HG03457 (cell line): ENCODE measurements around the gene THRA.

Experiments
- ATAC-seq: cut with Tn5 transposase; IDR thresholded peaks from one replicate; pipeline ENCODE4 v1.9.1; 2021; ENCODE audit warnings: moderate number of reproducible peaks; ENCODE audit not compliant: unreplicated experiment

THRA gene, protein sequence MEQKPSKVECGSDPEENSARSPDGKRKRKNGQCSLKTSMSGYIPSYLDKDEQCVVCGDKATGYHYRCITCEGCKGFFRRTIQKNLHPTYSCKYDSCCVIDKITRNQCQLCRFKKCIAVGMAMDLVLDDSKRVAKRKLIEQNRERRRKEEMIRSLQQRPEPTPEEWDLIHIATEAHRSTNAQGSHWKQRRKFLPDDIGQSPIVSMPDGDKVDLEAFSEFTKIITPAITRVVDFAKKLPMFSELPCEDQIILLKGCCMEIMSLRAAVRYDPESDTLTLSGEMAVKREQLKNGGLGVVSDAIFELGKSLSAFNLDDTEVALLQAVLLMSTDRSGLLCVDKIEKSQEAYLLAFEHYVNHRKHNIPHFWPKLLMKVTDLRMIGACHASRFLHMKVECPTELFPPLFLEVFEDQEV

DNA sequence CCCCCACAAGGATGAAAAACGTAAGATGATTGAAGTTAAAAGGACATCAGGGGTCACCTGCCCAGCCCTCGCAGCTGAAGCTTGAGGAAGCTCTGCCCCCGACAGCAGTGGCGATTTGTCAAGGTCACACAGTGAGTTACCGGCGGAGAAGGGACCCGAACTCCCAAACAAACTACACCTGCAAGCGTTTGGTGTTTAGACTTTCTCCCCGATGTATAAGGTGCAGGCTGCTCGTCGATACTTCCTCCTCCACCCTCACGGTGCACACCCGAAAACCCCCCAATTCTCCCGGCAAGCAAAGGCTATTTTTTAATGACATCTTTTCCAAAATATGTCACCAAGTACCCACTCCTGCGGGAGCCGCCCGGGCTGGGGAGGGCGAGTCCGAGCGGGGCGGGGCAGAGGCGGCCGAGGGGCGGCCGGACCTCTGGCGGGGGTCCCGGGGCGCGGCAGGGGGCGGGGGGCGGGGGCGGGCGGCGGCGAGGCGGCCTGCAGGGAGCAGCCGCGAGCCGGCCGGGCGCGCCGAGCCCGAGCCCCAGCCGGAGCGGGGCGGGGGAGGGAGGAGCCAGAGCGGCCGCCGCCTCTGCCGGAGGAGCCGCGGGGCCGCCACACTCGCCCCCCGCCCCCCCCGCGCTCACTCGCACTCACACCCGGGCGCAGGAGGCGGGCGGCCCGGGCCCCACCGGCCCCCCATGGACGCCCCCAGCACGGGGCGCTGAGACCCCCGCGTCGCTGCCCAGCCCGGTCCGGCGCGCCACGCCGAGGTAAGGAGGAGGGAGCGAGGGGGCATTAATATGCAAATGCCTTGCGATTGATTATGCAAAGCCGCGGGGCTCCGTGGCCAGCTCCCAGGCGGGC lies at the start of gene THRA:
Gene THRA, plus strand, starts transcription at position 637 of the 858 bp plus-strand sequence. CDS start 11,524 bp downstream, outside the sequence.
- ATAC-seq, result no peak

DNA sequence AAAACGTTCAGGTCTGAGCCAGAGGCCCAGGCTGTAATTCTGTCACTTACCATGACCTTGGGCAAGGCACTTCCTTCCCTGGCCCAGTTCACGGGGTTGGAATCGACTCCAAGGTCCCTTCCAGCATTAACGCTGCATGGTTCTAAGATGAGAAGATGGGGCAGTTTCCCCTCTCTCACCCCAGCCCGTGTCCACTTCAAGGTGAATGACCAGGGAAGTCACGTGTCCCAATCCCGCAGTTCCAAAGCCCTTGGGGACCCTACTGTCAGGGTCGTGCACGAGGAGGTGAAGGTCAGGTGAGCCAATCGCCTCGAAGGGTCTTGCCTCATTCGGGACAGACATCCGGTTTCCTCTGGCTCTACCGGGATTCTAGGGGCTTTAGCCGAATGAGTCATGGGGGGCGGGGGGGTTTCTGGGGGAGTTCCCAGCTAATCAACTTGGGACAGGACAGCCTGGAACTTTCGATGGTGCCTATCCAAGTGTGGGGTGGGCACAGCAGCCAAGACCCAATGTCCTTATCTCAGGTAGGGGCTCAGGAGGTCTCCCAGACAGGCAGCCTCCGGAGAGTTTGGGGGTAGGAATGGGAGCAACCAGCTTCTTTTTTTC lies 48.3 kb upstream of the THRA start:
- no peak for ATAC-seq

DNA sequence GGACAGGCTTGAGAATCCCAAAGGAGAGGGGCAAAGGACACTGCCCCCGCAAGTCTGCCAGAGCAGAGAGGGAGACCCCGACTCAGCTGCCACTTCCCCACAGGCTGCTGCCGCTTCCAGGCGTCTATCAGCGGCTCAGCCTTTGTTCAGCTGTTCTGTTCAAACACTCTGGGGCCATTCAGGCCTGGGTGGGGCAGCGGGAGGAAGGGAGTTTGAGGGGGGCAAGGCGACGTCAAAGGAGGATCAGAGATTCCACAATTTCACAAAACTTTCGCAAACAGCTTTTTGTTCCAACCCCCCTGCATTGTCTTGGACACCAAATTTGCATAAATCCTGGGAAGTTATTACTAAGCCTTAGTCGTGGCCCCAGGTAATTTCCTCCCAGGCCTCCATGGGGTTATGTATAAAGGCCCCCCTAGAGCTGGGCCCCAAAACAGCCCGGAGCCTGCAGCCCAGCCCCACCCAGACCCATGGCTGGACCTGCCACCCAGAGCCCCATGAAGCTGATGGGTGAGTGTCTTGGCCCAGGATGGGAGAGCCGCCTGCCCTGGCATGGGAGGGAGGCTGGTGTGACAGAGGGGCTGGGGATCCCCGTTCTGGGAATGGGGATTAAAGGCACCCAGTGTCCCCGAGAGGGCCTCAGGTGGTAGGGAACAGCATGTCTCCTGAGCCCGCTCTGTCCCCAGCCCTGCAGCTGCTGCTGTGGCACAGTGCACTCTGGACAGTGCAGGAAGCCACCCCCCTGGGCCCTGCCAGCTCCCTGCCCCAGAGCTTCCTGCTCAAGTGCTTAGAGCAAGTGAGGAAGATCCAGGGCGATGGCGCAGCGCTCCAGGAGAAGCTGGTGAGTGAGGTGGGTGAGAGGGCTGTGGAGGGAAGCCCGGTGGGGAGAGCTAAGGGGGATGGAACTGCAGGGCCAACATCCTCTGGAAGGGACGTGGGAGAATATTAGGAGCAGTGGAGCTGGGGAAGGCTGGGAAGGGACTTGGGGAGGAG lies 47.5 kb upstream of the THRA start, which contains the start of gene CSF3:
Gene CSF3, plus strand, starts transcription at position 436 of the 993 bp plus-strand sequence. Its CDS starts 35 bp downstream, at position 471.
- ATAC-seq, result no peak

DNA sequence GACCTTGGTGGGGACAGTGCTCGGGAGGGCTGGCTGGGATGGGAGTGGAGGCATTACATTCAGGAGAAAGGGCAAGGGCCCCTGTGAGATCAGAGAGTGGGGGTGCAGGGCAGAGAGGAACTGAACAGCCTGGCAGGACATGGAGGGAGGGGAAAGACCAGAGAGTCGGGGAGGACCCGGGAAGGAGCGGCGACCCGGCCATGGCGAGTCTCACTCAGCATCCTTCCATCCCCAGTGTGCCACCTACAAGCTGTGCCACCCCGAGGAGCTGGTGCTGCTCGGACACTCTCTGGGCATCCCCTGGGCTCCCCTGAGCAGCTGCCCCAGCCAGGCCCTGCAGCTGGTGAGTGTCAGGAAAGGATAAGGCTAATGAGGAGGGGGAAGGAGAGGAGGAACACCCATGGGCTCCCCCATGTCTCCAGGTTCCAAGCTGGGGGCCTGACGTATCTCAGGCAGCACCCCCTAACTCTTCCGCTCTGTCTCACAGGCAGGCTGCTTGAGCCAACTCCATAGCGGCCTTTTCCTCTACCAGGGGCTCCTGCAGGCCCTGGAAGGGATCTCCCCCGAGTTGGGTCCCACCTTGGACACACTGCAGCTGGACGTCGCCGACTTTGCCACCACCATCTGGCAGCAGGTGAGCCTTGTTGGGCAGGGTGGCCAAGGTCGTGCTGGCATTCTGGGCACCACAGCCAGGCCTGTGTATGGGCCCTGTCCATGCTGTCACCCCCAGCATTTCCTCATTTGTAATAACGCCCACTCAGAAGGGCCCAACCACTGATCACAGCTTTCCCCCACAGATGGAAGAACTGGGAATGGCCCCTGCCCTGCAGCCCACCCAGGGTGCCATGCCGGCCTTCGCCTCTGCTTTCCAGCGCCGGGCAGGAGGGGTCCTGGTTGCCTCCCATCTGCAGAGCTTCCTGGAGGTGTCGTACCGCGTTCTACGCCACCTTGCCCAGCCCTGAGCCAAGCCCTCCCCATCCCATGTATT lies 46.5 kb upstream of the THRA start:
- no peak for ATAC-seq

DNA sequence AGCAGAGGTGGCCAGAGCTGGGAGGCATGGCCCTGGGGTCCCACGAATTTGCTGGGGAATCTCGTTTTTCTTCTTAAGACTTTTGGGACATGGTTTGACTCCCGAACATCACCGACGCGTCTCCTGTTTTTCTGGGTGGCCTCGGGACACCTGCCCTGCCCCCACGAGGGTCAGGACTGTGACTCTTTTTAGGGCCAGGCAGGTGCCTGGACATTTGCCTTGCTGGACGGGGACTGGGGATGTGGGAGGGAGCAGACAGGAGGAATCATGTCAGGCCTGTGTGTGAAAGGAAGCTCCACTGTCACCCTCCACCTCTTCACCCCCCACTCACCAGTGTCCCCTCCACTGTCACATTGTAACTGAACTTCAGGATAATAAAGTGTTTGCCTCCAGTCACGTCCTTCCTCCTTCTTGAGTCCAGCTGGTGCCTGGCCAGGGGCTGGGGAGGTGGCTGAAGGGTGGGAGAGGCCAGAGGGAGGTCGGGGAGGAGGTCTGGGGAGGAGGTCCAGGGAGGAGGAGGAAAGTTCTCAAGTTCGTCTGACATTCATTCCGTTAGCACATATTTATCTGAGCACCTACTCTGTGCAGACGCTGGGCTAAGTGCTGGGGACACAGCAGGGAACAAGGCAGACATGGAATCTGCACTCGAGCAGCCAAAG lies 45.2 kb upstream of the THRA start:
- no peak for ATAC-seq

DNA sequence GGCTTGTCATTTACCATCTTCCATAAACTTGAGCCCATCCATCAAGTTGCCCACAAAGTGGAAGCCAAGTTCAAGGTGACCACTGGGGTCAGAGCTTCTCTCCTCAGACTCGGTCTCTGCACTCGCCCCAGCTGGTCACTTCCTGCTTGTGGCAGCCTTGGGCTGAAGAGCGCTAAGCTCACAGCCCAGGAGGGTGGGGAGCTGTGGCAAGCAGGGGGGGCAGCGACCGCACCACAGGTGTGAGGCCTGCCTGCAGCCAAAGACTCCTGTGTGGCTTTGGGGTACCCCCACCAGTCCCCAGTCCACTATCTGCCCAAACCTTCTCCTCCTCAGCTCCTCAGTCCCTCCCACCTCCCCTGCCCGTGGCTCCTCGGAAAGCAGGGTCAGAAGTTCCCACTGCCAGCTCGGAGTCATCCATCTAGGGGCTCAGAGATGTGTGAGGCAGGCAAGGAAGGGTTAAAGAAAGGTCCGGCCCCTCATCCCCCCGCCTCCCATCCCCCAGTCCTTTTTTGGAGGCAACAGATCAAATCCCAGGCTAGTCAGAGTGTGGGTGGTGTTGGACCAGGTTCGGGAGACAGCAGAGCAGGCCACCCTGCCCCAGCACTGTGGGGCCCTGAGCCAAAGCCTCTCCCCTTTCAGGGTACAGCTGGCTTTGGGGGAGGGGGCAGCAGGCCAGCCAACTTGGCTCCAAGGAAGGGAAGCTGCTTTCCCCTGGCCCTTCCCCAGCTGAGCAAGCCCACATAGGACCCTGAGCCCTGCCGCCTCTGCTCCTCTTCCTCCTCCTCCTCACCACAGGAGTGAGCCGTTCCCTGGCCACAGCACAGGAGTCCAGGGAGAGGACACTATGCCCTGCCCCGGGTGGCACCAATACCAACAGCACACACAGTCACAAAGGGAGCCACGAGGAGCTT lies 44.3 kb upstream of the THRA start:
- no peak for ATAC-seq

DNA sequence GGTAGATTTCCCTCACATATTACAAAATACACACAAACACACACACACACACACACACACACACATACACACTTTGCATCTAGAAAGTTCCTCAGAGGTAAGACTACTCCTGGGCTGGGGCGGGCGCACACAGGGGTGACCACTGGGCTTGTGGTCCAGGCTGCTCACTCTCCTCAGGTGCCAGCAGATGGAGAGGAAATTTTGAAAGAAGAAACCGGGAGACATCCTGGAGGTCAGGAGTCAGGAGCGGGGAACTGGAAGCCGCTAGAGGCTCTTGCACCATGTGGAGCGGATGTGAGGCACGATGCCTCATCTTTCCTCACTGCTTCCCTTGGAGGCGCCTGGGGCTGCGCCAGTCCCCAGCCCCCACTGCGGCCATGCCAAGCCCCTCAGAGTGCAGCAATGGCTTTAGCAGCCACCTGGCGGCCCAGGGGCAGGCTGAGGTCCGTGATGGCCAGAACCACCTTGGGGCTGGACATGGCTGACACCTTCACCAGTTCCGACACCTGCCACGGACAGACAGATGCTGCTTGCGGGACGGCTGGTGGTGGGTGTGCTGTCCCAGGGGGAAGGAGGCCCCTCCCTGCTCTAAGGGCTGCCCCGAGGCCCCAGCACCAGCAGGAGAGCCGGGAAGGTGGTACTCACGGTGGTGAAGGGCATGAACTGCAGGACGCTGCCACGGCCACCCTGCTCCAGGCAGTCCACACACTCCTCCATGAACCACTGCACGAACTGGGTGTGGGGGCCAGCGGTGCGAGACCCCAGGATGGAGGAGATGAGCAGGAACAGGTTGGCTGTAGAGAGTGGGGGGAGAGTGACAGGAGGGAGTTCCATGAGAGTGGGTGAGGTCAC lies 43.4 kb upstream of the THRA start:
- no peak for ATAC-seq

DNA sequence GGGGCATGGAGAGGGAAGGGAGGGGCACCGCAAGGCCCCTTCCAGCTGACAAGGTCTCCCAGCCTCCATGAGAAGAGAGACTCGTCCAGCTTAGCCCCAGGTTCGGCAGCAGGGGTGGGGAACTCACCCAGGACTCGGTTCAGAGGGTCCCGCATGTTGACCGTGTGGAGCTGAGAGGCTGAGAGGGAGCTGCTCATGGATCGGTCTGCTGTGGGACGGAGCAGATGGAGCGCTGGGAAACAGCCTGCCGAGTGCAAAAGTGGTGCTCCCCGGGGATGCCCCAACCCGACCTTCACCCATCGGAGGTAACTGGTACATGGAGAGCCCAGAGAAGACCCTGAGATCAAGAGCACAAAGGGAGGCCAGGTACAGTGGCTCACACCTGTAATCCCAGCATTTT lies 42.6 kb upstream of the THRA start:
- no peak for ATAC-seq

DNA sequence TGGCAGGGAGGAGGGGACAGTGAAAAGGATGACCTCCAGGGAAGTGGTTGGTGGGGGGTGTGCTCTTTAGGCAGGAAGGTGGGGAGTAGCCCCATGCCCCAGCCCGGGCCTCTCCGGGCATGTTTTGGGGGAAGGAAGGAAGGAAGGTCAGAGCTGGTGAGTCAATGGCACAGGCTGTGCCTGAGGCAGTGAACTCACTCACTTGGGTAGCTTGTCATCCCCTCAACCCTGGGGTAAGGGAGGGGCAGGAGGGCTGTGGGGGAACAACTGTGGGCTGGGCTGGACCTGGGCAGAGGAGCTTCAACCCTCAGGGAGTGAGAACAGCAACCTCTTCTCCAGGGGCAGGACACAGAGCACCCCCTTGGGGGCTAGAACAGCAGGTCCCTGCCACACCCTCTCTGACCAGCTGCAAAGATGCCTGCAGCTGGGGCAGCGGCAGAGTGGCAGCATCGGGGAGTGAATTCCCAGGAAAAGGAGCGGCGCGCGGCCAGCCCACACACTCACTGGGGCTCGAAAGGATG lies 41.3 kb upstream of the THRA start:
- no peak for ATAC-seq

DNA sequence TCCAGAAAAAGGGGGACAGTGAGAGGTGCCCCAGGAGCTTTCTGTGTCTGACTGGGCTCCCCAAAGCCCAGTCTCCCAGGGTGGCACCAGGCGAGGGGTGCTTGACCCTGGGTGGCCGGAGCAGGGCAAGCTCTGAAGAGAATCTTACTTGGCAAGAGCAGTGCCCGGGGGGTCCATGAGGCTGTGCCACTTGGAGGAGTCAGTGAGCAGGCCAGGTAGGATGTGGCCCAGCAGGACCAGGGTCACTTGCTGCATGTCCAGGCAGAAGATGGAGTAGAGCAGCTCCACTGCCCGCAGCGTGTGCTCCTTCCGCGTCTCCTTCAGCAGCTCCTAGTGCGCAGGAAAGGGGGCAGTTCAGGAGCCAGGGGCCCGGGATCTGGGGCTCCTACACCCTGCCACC lies 40.3 kb upstream of the THRA start:
- ATAC-seq, result no peak

DNA sequence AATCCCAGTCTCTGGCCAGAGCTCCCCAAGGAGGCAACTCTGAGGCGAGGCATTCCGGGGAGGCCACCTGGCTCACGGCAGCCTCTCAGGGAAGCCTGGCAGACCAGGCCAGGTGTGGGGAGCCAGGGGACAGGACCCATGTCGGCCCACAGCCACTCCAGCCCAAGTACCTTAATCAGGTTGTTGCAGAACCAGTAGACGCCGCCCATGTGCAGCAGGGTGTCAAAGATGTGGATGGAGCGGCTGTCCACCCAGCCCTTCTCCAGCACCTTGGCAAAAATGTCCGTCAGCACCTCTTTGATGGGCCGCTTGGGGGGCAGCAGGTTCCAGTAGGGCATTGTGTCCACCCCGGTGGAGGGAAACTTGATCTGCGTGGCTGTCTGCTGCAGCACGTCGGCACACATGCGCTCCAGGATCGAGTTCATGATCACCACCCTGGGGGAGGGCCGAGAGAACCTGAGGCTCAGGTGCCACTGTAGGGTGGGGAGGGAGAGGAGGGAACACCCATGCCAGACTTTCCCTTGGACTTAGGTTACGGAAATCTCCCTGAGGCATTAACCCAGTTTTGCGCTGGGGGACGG lies 39.7 kb upstream of the THRA start:
- no peak for ATAC-seq

DNA sequence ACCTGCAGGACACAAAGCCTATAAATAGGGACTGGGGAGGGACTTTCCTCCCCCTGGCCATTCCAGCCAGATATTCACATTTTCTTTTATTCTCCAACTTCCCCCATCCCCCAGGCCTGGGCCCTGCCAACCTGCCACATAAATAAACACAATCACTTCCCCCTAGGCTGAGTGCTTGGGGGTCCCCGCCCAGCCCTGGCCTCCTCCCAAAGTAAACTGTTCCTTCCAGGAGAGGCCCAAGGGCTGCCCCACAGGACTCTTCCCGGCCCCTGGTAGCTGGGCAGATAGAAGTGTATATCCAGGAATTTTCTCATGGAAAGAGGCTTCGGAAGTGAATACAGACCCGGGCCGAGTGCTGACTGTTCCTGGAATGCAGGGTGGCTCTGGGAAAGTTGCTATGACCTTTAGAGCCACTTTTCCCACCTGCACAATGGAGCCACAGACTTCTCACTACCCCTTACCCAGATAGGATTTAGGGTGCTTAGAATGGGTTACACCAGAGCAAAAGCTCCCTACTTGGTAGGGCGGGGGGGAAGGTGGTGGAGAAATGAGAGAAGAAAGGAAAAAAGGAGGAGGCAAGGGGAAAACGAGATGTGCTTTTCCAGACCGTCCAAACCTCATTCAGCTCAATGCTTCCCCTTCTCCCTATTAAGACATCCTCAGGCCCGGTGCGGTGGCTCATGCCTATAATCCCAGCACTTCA lies 39.0 kb upstream of the THRA start:
- ATAC-seq, result no peak

DNA sequence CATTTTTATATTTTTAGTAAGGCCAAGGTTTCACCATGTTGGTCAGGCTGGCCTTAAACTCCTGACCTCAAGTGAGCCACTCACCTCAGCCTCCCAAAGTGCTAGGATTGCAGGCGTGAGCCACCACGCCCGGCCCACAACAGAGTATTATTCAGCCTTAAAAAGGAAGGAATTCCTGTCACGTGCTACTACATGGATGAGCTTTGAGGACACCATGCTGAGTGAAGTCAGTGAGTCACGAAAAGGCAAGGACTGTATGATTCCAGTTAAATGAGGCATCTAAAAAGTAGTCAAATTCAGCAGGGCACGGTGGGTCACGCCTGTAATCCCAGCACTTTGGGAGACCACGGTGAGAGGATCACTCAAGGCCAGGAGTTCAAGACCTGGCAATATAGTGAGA lies 37.9 kb upstream of the THRA start:
- ATAC-seq, result no peak

DNA sequence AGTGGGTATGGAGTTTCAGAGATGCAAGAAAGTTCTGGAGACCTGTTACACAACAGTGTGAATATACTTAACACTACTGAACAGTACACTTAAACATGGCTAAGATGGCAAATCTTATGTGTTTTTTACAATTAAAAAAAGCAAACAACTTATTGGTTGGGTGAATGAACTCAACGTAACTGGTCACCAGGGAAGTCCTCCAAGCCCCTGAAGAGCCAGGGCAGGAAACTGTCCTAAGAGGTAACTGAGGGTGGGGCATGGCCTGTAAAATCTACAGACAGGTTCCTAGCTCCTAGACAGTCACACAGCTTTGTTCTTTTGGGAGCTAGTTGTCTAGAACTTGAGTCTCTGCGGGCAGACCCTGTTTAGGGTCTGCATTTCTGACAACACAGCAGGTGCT lies 37.2 kb upstream of the THRA start:
- no peak for ATAC-seq

DNA sequence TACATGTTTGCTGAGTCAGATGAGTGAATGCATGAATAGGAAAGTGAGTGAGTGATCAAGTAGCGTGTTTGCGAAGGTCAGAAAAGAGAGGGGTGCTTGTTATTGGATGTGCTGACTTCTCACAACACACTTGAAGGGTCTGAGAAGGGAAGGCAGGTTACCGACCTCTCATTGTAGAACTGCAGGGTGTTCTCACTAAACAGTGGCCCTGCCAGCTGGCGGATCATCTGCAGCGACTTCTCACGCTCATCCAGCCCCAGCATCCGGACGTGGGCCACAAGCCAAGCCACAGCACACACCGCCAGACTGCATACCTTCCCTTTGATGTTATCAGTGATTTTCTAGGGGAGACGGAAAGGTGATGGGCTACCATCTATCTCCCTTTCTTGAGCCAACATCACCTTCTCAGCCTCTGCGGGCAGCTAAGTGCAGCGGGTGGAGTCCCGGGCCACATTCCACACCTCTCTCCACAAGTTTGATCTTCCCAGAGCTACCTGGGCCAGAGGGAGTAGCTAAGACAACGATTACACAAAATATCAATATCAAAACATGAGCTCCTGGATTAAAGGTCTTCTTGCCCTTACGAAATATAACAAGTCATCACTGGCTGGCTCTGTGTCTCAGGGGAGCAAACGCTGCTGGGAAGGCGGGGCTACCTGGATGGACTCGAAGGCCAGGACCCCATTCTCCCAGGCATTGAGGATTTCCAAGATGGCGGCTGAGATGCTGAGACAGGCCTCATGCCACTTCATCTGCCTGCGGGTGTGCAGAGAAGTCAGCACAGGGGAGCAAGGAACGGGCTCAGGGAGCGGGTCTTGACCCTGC lies 36.6 kb upstream of the THRA start:
- no peak for ATAC-seq
